NT2/D1 (cell line): ENCODE results near the gene PSG5.
"Not testable (repeated sequence)": the region's sequence is repeated elsewhere in the genome, so short reads cannot be mapped to it uniquely, and the experiment has no call there.

Experiments
- DNase-seq: peaks from one replicate; pipeline ENCODE4 v3.0.0-alpha.2; 2011; ENCODE audit warnings: low read depth, low spot score
- H3K27me3 ChIP-seq: 2 replicates; pipeline ENCODE4 v1.6.0; 2011; ENCODE audit warnings: mild to moderate bottlenecking; ENCODE audit not compliant: insufficient read length, insufficient read depth
- H3K36me3 ChIP-seq: 2 replicates; pipeline ENCODE4 v1.6.1; 2011; ENCODE audit warnings: mild to moderate bottlenecking, low read length, mixed read lengths; ENCODE audit not compliant: insufficient read depth, insufficient read length
- H3K4me1 ChIP-seq: 2 replicates; pipeline ENCODE4 v1.5.1; 2011; ENCODE audit not compliant: insufficient read depth, insufficient read length
- H3K4me3 ChIP-seq: 2 replicates; pipeline ENCODE4 v1.5.1; 2011; ENCODE audit warnings: low read depth; ENCODE audit not compliant: insufficient read length
- H3K9ac ChIP-seq: 2 replicates; pipeline ENCODE4 v1.6.0; 2011; ENCODE audit warnings: low read depth; ENCODE audit not compliant: insufficient read length
- H3K9me3 ChIP-seq: 2 replicates; pipeline ENCODE4 v1.5.1; 2011; ENCODE audit warnings: mild to moderate bottlenecking, low read length; ENCODE audit not compliant: insufficient read depth
- SUZ12 ChIP-seq: IDR thresholded peaks from 2 replicates; pipeline ENCODE4 v1.6.1; 2011; ENCODE audit not compliant: insufficient read length, insufficient read depth; ENCODE audit errors: extremely low read depth
- YY1 ChIP-seq: IDR thresholded peaks from 2 replicates; pipeline ENCODE4 v1.6.1; 2011; ENCODE audit not compliant: insufficient read length, insufficient read depth
- ZNF274 ChIP-seq: IDR thresholded peaks from 2 replicates; pipeline ENCODE4 v1.6.1; 2011; ENCODE audit warnings: mild to moderate bottlenecking, low read depth, low read length

PSG5 gene

GRCh38 chr19:43186311-43186935, at the start of gene PSG5:
TSS of gene PSG5 (minus strand) at chr19:43186536. CDS start at chr19:43186405, 131 bp downstream.
- H3K4me1 ChIP-seq, H3K36me3 ChIP-seq, DNase-seq, H3K9ac ChIP-seq, H3K27me3 ChIP-seq, H3K9me3 ChIP-seq, H3K4me3 ChIP-seq: not testable (repeated sequence)

GRCh38 chr19:43235686-43236085, 49.4 kb upstream of the PSG5 start:
- H3K4me1 ChIP-seq, H3K36me3 ChIP-seq, H3K9me3 ChIP-seq, H3K4me3 ChIP-seq, H3K9ac ChIP-seq, H3K27me3 ChIP-seq, DNase-seq: not testable (repeated sequence)

- TF ChIP-seq ZNF274, result no peak
- TF ChIP-seq SUZ12, result no peak
- TF ChIP-seq YY1, result no peak
- no peaks in the 10 kb centered on the region for H3K4me1 ChIP-seq
- no peaks in the 10 kb centered on the region for H3K27me3 ChIP-seq
- no peaks in the 10 kb centered on the region for H3K36me3 ChIP-seq
- H3K9ac ChIP-seq, result no peak overlapping the region
- DNase-seq, result no peak
- H3K4me3 ChIP-seq, result no peak overlapping the region
- H3K9me3 ChIP-seq, result peaks cover 27% of the 10 kb centered on the region
These were observed 43.0 kb upstream of the PSG5 start for GRCh38 chr19:43229315-43229714.

GRCh38 chr19:43228730-43229129, 42.4 kb upstream of the PSG5 start:
- peaks cover 27% of the 10 kb centered on the region for H3K9me3 ChIP-seq
- not testable (repeated sequence) for H3K27me3 ChIP-seq, H3K4me1 ChIP-seq, H3K36me3 ChIP-seq, H3K9ac ChIP-seq, DNase-seq, H3K4me3 ChIP-seq

- peaks cover 27% of the 10 kb centered on the region for H3K9me3 ChIP-seq
- not testable (repeated sequence) for H3K4me1 ChIP-seq, H3K9ac ChIP-seq, H3K4me3 ChIP-seq, H3K27me3 ChIP-seq, H3K36me3 ChIP-seq, DNase-seq
These were observed 40.6 kb upstream of the PSG5 start for GRCh38 chr19:43226986-43227385.

GRCh38 chr19:43224855-43225253, 38.5 kb upstream of the PSG5 start:
- H3K9ac ChIP-seq, result no peak overlapping the region
- H3K4me1 ChIP-seq, result no peaks in the 10 kb centered on the region

GRCh38 chr19:43224201-43224854, 38.0 kb upstream of the PSG5 start:
- DNase-seq, H3K27me3 ChIP-seq, H3K9ac ChIP-seq, H3K4me3 ChIP-seq, H3K4me1 ChIP-seq, H3K36me3 ChIP-seq: not testable (repeated sequence)
- peaks cover 20% of the 10 kb centered on the region for H3K9me3 ChIP-seq

More at GRCh38 chr19:43224855-43225253, 38.5 kb upstream of the PSG5 start:
- DNase-seq, result no peak
- Histone ChIP-seq H3K9me3 (peaks cover 23% of the 10 kb centered on the region), H3K36me3 (no peaks in the 10 kb centered on the region), H3K27me3 (no peaks in the 10 kb centered on the region), H3K4me3 (no peak overlapping the region)
- TF ChIP-seq ZNF274, result no peak
- no peak for TF ChIP-seq SUZ12
- no peak for TF ChIP-seq YY1

GRCh38 chr19:43221891-43222290, 35.6 kb upstream of the PSG5 start:
- not testable (repeated sequence) for H3K4me3 ChIP-seq, H3K4me1 ChIP-seq, H3K9ac ChIP-seq, H3K9me3 ChIP-seq, H3K36me3 ChIP-seq, DNase-seq, H3K27me3 ChIP-seq

GRCh38 chr19:43219136-43219535, 32.8 kb upstream of the PSG5 start:
- not testable (repeated sequence) for H3K36me3 ChIP-seq, H3K9ac ChIP-seq, H3K4me3 ChIP-seq, H3K4me1 ChIP-seq, H3K9me3 ChIP-seq, H3K27me3 ChIP-seq, DNase-seq

GRCh38 chr19:43215881-43216280, 29.5 kb upstream of the PSG5 start:
- not testable (repeated sequence) for H3K36me3 ChIP-seq, H3K4me3 ChIP-seq, H3K4me1 ChIP-seq, DNase-seq, H3K9ac ChIP-seq, H3K27me3 ChIP-seq, H3K9me3 ChIP-seq
